SJSA1 (cell line): ENCODE measurements around the gene EEPD1. TPM values are rescaled to one million over a fixed set of nuclear protein-coding genes. Genes with fewer than 3 reads are reported as not detected.
"Not testable (repeated sequence)": the region's sequence is repeated elsewhere in the genome, so short reads cannot be mapped to it uniquely, and the experiment has no call there.

ENCODE experiments used
- DNase-seq, 2 experiments: peaks; one replicate each; pipeline ENCODE4 v3.0.0-alpha.2; 2015 to 2020; ENCODE audit warnings: low spot score in 2 of 2, low read depth in 1 of 2
- H3K27ac ChIP-seq: fragments of 250-450 bp; sonication (Bioruptor Pico); 2 replicates; pipeline ENCODE4 v1.5.1; 2020; ENCODE audit warnings: mild to moderate bottlenecking, moderate library complexity
- H3K27me3 ChIP-seq: fragments of 250-450 bp; sonication (Bioruptor Pico); replicated peaks from 2 replicates; pipeline ENCODE4 v1.5.1; 2020; ENCODE audit warnings: mild to moderate bottlenecking, moderate library complexity
- H3K36me3 ChIP-seq: fragments of 250-450 bp; sonication (Bioruptor Pico); 2 replicates; pipeline ENCODE4 v1.5.1; 2020; ENCODE audit warnings: mild to moderate bottlenecking
- H3K4me1 ChIP-seq: fragments of 250-450 bp; sonication (Bioruptor Pico); replicated peaks from 2 replicates; pipeline ENCODE4 v1.6.1; 2021; ENCODE audit warnings: mild to moderate bottlenecking
- H3K4me3 ChIP-seq: fragments of 250-450 bp; sonication (Bioruptor Pico); 2 replicates; pipeline ENCODE4 v1.5.1; 2020; ENCODE audit warnings: mild to moderate bottlenecking
- H3K9me3 ChIP-seq: fragments of 250-450 bp; sonication (Bioruptor Pico); replicated peaks from 2 replicates; pipeline ENCODE4 v1.5.1; 2020; ENCODE audit warnings: mild to moderate bottlenecking
- total RNA-seq: library from RNA; depleted of rRNA; stranded (reverse); fragments of >200 nt; shearing (Covaris generic); gene quantifications from 2 replicates; pipeline ENCODE4 v1.2.3, GENCODE V29; 2014; rRNA removed

The EEPD1 gene
- 12.4 and 27.6 TPM in 2 replicates for total RNA-seq

GRCh38 chr7:36152756-36153570 is at the start of gene EEPD1:
EEPD1 (plus strand) TSS chr7:36153254; CDS start chr7:36154325, 1,071 bp downstream.
- Histone ChIP-seq H3K4me1 (peaks cover 33% of the 10 kb centered on the region), H3K27me3 (no peaks in the 10 kb centered on the region)
- DNase-seq: peak; percentile 99 to 100

DNA sequence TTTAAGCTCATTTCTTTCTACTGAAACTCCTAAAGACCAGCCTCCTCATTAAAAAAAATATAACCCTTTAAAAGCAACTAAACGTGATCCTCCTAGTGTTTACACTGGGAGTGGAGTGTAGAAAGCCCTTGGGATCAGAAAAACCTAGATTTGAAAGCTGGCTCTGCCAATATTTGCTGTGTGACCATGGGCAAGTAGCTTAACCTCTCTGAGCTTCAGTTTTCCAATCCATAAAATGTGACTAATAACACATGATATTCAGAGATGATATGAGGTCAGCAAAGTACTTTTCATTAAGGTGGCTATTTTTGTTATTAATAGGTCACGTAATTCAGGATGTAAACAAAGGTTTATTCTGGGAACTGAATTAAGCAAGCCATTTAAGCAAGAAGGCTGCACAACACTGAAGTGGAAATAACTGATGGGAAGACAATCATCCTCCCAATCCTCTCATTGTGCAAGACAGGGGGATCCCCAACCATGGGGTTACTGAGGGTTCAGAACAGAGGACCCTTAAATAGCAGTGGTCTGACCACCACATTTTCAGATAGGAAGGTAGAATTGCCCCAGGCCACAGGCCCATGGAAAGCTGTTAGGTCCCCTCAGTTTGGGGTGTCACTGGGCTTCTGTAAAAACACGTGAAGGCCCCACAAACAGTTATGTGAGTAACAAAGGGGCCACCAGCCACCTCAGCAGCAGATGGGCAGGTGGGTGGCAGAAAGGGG is 49.1 kb upstream of the EEPD1 start:
- peaks cover 11% of the 10 kb centered on the region for H3K4me1 ChIP-seq
- no peaks in the 10 kb centered on the region for H3K9me3 ChIP-seq
- DNase-seq: no peak
- H3K27me3 ChIP-seq: no peaks in the 10 kb centered on the region
- no peaks in the 10 kb centered on the region for H3K36me3 ChIP-seq
- no peak overlapping the region for H3K27ac ChIP-seq
- no peak overlapping the region for H3K4me3 ChIP-seq

More at GRCh38 chr7:36152756-36153570, at the start of gene EEPD1:
- Histone ChIP-seq H3K36me3 (peaks cover 10% of the 10 kb centered on the region; the same call in 1 of the 2 replicates), H3K27ac (peak within 1 kb of the TSS; percentile 23; the same call in 1 of the 2 replicates), H3K9me3 (no peaks in the 10 kb centered on the region), H3K4me3 (peak within 1 kb of the TSS; percentile 63)

- DNase-seq, H3K27ac ChIP-seq, H3K4me1 ChIP-seq, H3K27me3 ChIP-seq, H3K9me3 ChIP-seq, H3K4me3 ChIP-seq, H3K36me3 ChIP-seq: not testable (repeated sequence)
Measured at GRCh38 chr7:36106972-36107908, 45.8 kb upstream of the EEPD1 start.

DNA sequence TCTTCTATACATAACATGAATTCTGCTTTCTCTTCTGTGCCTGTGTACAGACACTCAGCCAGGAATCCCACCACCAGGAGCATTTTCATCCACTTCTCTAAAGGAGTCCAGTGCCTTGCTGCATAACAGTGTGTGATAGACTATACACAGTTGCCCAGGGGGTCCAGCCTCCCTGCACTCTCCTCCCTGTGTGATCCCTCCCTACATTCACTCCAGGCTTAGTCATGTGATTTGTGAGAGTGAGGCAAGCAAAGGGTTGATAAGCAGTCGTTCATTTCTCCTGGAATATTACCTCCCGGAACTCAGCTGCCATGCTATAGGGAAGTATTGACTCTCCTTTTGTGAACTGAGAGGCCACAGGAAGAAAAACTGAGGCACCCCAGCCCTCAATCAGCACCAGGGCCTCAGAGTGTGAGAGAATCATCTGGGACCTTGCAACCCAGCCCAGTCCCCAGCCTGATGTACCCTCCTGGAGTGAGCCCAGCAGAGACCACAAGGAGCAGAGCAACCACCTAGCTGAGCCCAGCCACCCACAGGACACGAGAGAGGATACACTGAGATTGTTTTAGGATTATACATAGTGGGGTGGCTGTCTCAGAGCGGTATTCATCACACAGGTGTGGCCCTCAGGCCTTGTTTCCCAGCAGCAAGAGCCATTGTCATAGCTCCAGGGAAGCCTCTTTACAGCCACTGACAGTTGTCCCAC is 45.0 kb upstream of the EEPD1 start:
- no peaks in the 10 kb centered on the region for H3K36me3 ChIP-seq
- H3K9me3 ChIP-seq: no peaks in the 10 kb centered on the region
- no peak for DNase-seq
- H3K4me1 ChIP-seq: peaks cover 5% of the 10 kb centered on the region; the same call in 1 of the 2 replicates
- no peak overlapping the region for H3K27ac ChIP-seq
- H3K4me3 ChIP-seq: no peak overlapping the region
- no peaks in the 10 kb centered on the region for H3K27me3 ChIP-seq

DNA sequence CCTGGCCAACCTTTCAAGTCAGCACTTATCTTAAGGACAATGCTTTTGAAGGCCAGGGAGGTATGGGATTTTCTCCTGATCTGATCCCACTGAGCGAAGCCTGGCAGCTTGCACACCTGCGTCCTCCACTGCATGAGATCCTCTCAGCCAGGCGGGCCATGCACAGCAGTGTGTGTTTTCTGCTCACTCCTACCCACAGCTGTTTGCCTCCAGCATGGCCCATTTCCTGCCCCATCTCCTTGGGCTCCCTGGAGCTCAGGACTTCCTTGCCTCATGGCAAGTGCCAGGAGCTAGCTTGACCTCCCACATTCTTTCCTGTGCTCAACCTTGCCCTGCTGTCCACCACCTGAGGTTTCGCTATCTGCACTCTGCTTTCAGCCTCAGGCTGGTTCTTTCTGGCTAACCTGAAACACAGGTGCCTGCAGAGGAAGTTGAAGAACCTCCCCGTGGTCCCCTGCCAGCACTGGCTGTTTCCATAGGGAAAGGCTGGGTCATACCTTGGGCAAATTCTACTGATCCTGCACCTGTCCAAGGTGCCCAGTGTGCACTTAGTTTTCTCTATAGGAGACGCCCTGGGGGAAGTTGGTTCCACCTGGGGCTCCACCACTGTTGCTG is 43.9 kb upstream of the EEPD1 start:
- no peak for DNase-seq
- no peak overlapping the region for H3K4me3 ChIP-seq

DNA sequence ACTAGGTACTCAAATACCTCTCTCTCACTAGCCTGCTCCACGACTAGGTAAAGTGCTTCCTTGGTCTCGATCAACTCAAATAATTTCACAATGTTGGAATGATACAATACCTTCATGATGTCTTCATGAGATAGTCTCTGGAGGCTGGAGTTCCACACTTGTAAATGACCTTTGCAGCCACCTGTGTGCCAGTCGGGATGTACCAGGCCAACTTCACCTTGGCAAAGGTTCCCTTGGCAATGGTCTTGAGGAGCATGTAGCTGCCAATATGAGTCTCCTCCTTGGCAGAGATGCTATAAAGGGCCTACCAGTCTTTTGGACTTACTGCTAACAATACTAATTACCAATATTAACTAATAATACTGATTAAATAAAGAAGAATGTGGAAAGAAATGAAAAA is 42.5 kb upstream of the EEPD1 start:
- no peak overlapping the region for H3K4me3 ChIP-seq
- no peaks in the 10 kb centered on the region for H3K9me3 ChIP-seq
- DNase-seq: no peak
- H3K27me3 ChIP-seq: no peaks in the 10 kb centered on the region
- no peaks in the 10 kb centered on the region for H3K36me3 ChIP-seq
- peaks cover 18% of the 10 kb centered on the region for H3K4me1 ChIP-seq
- H3K27ac ChIP-seq: no peak overlapping the region

More for the DNA sequence above, 43.9 kb upstream of the EEPD1 start:
- no peaks in the 10 kb centered on the region for H3K36me3 ChIP-seq
- no peaks in the 10 kb centered on the region for H3K9me3 ChIP-seq
- no peaks in the 10 kb centered on the region for H3K27me3 ChIP-seq
- H3K4me1 ChIP-seq: peaks cover 5% of the 10 kb centered on the region; the same call in 1 of the 2 replicates
- no peak overlapping the region for H3K27ac ChIP-seq

GRCh38 chr7:36112969-36113368 is 40.1 kb upstream of the EEPD1 start:
- Histone ChIP-seq H3K27me3 (no peaks in the 10 kb centered on the region), H3K4me1 (peaks cover 42% of the 10 kb centered on the region), H3K36me3 (no peaks in the 10 kb centered on the region), H3K27ac (no peak overlapping the region), H3K9me3 (no peaks in the 10 kb centered on the region), H3K4me3 (no peak overlapping the region)
- no peak for DNase-seq

DNA sequence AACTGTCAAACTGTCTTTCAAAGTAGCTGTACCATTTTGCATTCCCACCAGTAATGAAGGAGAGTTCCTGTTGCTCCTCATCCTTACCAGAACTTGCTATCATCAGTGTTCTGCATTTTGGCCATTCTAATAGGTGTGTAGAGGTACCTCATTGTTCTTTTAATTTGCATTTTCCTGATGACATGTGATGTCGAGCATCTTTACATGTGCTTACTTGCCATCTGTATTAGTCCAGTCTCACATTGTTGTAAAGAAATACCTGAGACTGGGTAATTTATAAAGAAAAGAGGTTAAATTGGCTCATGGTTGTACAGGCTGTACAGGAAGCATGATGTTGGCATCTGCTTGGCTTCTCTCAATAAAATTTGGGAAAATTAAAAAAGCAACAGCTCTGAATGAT is 38.7 kb upstream of the EEPD1 start:
- Histone ChIP-seq H3K27me3 (no peaks in the 10 kb centered on the region), H3K4me3 (no peak overlapping the region), H3K4me1 (peaks cover 54% of the 10 kb centered on the region), H3K27ac (peak overlapping the region; percentile 78), H3K36me3 (no peaks in the 10 kb centered on the region), H3K9me3 (no peaks in the 10 kb centered on the region)
- DNase-seq: no peak

- no peaks in the 10 kb centered on the region for H3K27me3 ChIP-seq
- peak overlapping the region; percentile 78 for H3K27ac ChIP-seq
- peak; percentile 98 for DNase-seq
- no peaks in the 10 kb centered on the region for H3K9me3 ChIP-seq
- no peaks in the 10 kb centered on the region for H3K36me3 ChIP-seq
- no peak overlapping the region for H3K4me3 ChIP-seq
- H3K4me1 ChIP-seq: peaks cover 66% of the 10 kb centered on the region
Measured at GRCh38 chr7:36115448-36116321, 37.4 kb upstream of the EEPD1 start.

DNA sequence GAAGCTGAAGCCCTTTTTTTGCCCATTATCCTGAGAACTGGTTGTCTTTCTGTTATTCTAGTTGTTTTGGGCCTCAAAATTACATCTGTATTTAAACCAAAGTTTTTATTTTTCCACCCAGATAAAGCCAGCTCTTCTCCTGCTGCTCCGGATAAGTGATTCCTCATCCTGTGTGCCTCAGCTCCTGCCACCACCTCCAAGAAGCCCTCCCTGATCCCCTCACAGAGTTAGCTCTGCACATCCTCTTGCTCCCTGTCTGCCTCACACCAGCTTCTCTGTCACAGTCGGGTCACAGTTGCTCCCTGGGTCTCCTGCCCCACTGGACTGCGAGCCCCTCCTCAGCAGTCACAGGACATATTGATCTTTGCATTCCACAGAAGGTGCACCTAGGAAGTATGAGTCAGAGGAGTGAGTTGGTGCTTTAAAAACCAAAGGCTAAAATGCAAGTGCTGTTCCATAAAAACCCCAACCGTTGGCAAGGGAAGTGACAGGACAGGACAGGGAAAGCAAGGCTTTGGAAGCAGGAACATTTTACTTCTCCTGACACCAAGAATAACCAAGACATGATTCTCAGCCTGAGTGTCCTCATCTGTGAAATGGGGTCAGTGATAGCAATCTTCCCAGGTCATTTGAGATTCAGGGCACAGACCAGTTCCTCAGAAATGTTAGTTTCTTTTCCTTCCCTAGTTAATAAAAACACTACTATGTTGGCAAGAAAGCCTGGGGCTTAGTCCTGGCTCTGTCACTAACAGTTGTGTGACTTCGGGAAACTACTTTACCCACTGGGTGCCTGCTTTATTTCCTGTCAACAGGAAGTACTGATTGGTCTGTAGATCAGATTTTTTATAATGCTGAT is 36.5 kb upstream of the EEPD1 start:
- Histone ChIP-seq H3K4me1 (peaks cover 62% of the 10 kb centered on the region), H3K36me3 (no peaks in the 10 kb centered on the region), H3K27me3 (no peaks in the 10 kb centered on the region), H3K4me3 (no peak overlapping the region), H3K9me3 (no peaks in the 10 kb centered on the region), H3K27ac (peak overlapping the region; percentile 78)
- DNase-seq: peak in 1 of 2 experiments; percentile 50

- Histone ChIP-seq H3K9me3 (no peaks in the 10 kb centered on the region), H3K4me3 (no peak overlapping the region), H3K4me1 (peaks cover 61% of the 10 kb centered on the region), H3K27me3 (no peaks in the 10 kb centered on the region), H3K36me3 (no peaks in the 10 kb centered on the region), H3K27ac (peak overlapping the region; percentile 78)
- no peak for DNase-seq
Measured at GRCh38 chr7:36117203-36117840, 35.7 kb upstream of the EEPD1 start.
